CD14-positive monocyte (primary cell): Measurements from ENCODE around the gene ZEB2. TPM values are rescaled to one million over a fixed set of nuclear protein-coding genes. Genes with fewer than 3 reads are reported as not detected.

Experiments
- DNase-seq, 3 donors: peaks; one replicate each; pipeline ENCODE4 v3.0.0-alpha.2; 2011 to 2022
- H2AFZ ChIP-seq: 2 replicates; pipeline ENCODE4 v1.6.0; 2012; ENCODE audit warnings: mild to moderate bottlenecking, low read depth, low read length, inconsistent platforms; ENCODE audit not compliant: insufficient read depth, poor library complexity, severe bottlenecking
- H3K27ac ChIP-seq, 2 donors: 1 replicate in 1 of 2; 2 replicates in 1 of 2; pipeline ENCODE4 v1.5.1; 2012 to 2013; ENCODE audit warnings: low read length in 2 of 2, control low read depth in 1 of 2, inconsistent platforms in 1 of 2, low read depth in 1 of 2, mild to moderate bottlenecking in 1 of 2
- H3K27me3 ChIP-seq, 2 donors: one replicate each; pipeline versions ENCODE4 v1.6.0 to v1.6.1; 2011 to 2013; ENCODE audit warnings: low read length in 2 of 2; ENCODE audit not compliant: control insufficient read depth in 2 of 2, insufficient read depth in 2 of 2
- H3K36me3 ChIP-seq, 2 donors: replicated peaks in 1 of 2; 1 replicate in 1 of 2; 2 replicates in 1 of 2; pipeline versions ENCODE4 v1.5.1 to v1.6.1; 2012 to 2013; ENCODE audit warnings: low read length in 2 of 2, control low read depth in 1 of 2, inconsistent platforms in 1 of 2, mild to moderate bottlenecking in 1 of 2; ENCODE audit not compliant: insufficient read depth in 2 of 2, control insufficient read depth in 1 of 2
- H3K4me1 ChIP-seq, 2 donors: 1 replicate in 1 of 2; 2 replicates in 1 of 2; pipeline versions ENCODE4 v1.5.1 to v1.6.1; 2012 to 2013; ENCODE audit warnings: low read length in 2 of 2, control low read depth in 1 of 2, inconsistent platforms in 1 of 2, mild to moderate bottlenecking in 1 of 2, moderate library complexity in 1 of 2; ENCODE audit not compliant: insufficient read depth in 2 of 2, control insufficient read depth in 1 of 2
- H3K4me2 ChIP-seq: replicated peaks from 2 replicates; pipeline ENCODE3; 2012; ENCODE audit warnings: low read length, moderate library complexity, mild to moderate bottlenecking; ENCODE audit not compliant: poor library complexity, severe bottlenecking; ENCODE audit errors: extremely low read depth
- H3K4me3 ChIP-seq, 3 experiments: fragments of 200-600 bp in 1 of 3; sonication (generic) in 1 of 3; replicated peaks in 1 of 3; 1 replicate in 2 of 3; 2 replicates in 1 of 3; pipeline ENCODE4 v1.5.1; 2011 to 2013; ENCODE audit warnings: low read length in 3 of 3, mild to moderate bottlenecking in 3 of 3, control low read depth in 2 of 3, low read depth in 2 of 3, inconsistent platforms in 1 of 3, moderate library complexity in 1 of 3
- H3K79me2 ChIP-seq: 2 replicates; pipeline ENCODE4 v1.6.0; 2012; ENCODE audit warnings: mild to moderate bottlenecking, control low read depth, inconsistent platforms, low read length, moderate library complexity; ENCODE audit not compliant: insufficient read depth
- H3K9ac ChIP-seq: 2 replicates; pipeline ENCODE4 v1.6.0; 2017; ENCODE audit warnings: low read length, mild to moderate bottlenecking; ENCODE audit not compliant: insufficient read depth, poor library complexity, severe bottlenecking
- H3K9me3 ChIP-seq, 2 donors: replicated peaks in 1 of 2; 1 replicate in 1 of 2; 2 replicates in 1 of 2; pipeline versions ENCODE4 v1.5.1 to v1.6.1; 2012 to 2013; ENCODE audit warnings: low read length in 2 of 2, control low read depth in 1 of 2; ENCODE audit not compliant: control insufficient read depth in 1 of 2, insufficient read depth in 1 of 2
- H4K20me1 ChIP-seq: 2 replicates; pipeline ENCODE4 v1.6.0; 2012; ENCODE audit warnings: mild to moderate bottlenecking, low read length, control low read depth, moderate library complexity; ENCODE audit not compliant: insufficient read depth
- H3K27ac Mint-ChIP-seq, 7 donors: one replicate each; pipeline ENCODE4 v1.8.0; 2020; ENCODE audit warnings: mild to moderate bottlenecking in 7 of 7, mixed read lengths in 7 of 7, moderate library complexity in 6 of 7, inconsistent platforms in 2 of 7
- H3K27me3 Mint-ChIP-seq, 3 donors: one replicate each; pipeline ENCODE4 v1.8.0; 2021 to 2022; ENCODE audit warnings: low read depth in 3 of 3, mild to moderate bottlenecking in 3 of 3, mixed read lengths in 3 of 3, moderate library complexity in 3 of 3, inconsistent platforms in 1 of 3
- H3K36me3 Mint-ChIP-seq, 2 donors: one replicate each; pipeline ENCODE4 v1.8.0; 2020; ENCODE audit warnings: mixed read lengths in 2 of 2, inconsistent platforms in 1 of 2, mild to moderate bottlenecking in 1 of 2
- H3K4me1 Mint-ChIP-seq: one replicate; pipeline ENCODE4 v1.8.0; 2020; ENCODE audit warnings: mild to moderate bottlenecking, mixed read lengths
- H3K4me3 Mint-ChIP-seq, 2 donors: one replicate each; pipeline ENCODE4 v1.8.0; 2020; ENCODE audit warnings: mild to moderate bottlenecking in 2 of 2, mixed read lengths in 2 of 2, moderate library complexity in 1 of 2
- H3K9me3 Mint-ChIP-seq, 7 donors: one replicate each; pipeline ENCODE4 v1.8.0; 2020 to 2022; ENCODE audit warnings: mixed read lengths in 7 of 7, mild to moderate bottlenecking in 6 of 7, moderate library complexity in 6 of 7, inconsistent platforms in 2 of 7
- WGBS: methylation state at CpG from one replicate; pipeline ENCODE4 v1.1.5; 2013; ENCODE audit warnings: missing lambda C conversion rate; ENCODE audit not compliant: insufficient coverage; 5-methylcytosine and 5-hydroxymethylcytosine counted together
- intact Hi-C, 2 donors: fragments of 100-400 bp; cut with micrococcal nuclease; formaldehyde crosslinking; loops; one replicate each; pipeline versions ENCODE4 v1.15.0 to v1.15.1; 2023
- polyA plus RNA-seq, 3 donors: library from polyadenylated mRNA; depleted of rRNA in 1 of 3; unstranded in 2 of 3; stranded (reverse) in 1 of 3; fragments of 300-500 nt in 2 of 3; fragments of >200 nt in 1 of 3; fragmentation: Illumina TruSeq in 2 of 3; gene quantifications; 1 replicate in 2 of 3; 2 replicates in 1 of 3; pipeline ENCODE4 v1.2.3, GENCODE V29; 2012 to 2021
- TF ChIP-seq, protein P1 (sequence below): fragments of 200-600 bp; IDR thresholded peaks from one replicate; pipeline ENCODE4 v1.8.0; 2022; ENCODE audit warnings: antibody characterized with exemption, mild to moderate bottlenecking

The ZEB2 gene
- polyA plus RNA-seq, 3 donors, result 76.8 to 325 (median 93.8) TPM

DNA sequence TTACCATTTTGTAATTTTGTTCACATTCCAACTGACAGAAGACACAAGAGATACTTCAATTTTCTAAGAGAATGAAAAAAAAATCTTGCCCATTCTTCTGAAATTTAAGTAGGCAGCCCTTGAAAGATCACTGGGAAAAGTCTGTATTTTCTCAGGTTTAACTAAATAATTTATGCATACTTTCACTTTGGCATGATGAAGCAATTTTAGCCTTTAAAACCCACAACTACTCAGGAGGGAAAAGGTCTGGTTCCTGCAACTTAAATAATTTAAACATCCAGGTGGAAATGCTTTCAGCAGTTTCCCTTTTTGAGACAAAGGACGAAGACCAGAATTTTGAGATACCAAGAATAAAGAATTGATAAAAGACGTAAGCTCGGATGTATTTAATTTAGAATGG, 61.4 kb downstream of the ZEB2 start:
- H3K9me3 ChIP-seq, result no peaks in the 10 kb centered on the region
- peak overlapping the region; percentile 22 for H3K4me2 ChIP-seq
- H3K9me3 Mint-ChIP-seq, result no peaks in the 10 kb centered on the region
- H3K27me3 Mint-ChIP-seq, result no peaks in the 10 kb centered on the region
- H3K9ac ChIP-seq, result no peak overlapping the region
- 20% methylated on average over 2 of the region's 3 CpGs for WGBS
- peak overlapping the region; percentile 85 to 96 (median 92) for H3K27ac Mint-ChIP-seq
- no peaks in the 10 kb centered on the region for H3K27me3 ChIP-seq
- peaks cover 77 to 89% of the 10 kb centered on the region in 2 donors for H3K36me3 Mint-ChIP-seq
- peaks cover 95% of the 10 kb centered on the region for H3K4me1 Mint-ChIP-seq
- peaks cover 45 to 87% of the 10 kb centered on the region in 2 donors for H3K36me3 ChIP-seq
- H3K4me3 Mint-ChIP-seq, result no peak overlapping the region
- no peak overlapping the region for H2AFZ ChIP-seq
- TF ChIP-seq, protein P1, sequence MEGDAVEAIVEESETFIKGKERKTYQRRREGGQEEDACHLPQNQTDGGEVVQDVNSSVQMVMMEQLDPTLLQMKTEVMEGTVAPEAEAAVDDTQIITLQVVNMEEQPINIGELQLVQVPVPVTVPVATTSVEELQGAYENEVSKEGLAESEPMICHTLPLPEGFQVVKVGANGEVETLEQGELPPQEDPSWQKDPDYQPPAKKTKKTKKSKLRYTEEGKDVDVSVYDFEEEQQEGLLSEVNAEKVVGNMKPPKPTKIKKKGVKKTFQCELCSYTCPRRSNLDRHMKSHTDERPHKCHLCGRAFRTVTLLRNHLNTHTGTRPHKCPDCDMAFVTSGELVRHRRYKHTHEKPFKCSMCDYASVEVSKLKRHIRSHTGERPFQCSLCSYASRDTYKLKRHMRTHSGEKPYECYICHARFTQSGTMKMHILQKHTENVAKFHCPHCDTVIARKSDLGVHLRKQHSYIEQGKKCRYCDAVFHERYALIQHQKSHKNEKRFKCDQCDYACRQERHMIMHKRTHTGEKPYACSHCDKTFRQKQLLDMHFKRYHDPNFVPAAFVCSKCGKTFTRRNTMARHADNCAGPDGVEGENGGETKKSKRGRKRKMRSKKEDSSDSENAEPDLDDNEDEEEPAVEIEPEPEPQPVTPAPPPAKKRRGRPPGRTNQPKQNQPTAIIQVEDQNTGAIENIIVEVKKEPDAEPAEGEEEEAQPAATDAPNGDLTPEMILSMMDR, result no peak
- peaks cover 100% of the 10 kb centered on the region for H4K20me1 ChIP-seq
- no peak for DNase-seq
- H3K79me2 ChIP-seq, result peaks cover 100% of the 10 kb centered on the region
- H3K27ac ChIP-seq, result peak overlapping the region in 1 of 2 donors; percentile 79
- intact Hi-C loops, result no loop called here
- peaks cover 88 to 96% of the 10 kb centered on the region in 2 donors for H3K4me1 ChIP-seq
- H3K4me3 ChIP-seq, result peak overlapping the region in 1 of 3 experiments; percentile 7

- H3K4me1 ChIP-seq, result peaks cover 86 to 94% of the 10 kb centered on the region in 2 donors
- TF ChIP-seq, protein P1, result no peak
- no peaks in the 10 kb centered on the region for H3K27me3 ChIP-seq
- H3K4me1 Mint-ChIP-seq, result peaks cover 97% of the 10 kb centered on the region
- intact Hi-C loops, result no loop called here
- no peak overlapping the region for H2AFZ ChIP-seq
- H3K9ac ChIP-seq, result no peak overlapping the region
- H3K27me3 Mint-ChIP-seq, result no peaks in the 10 kb centered on the region
- peaks cover 100% of the 10 kb centered on the region for H3K79me2 ChIP-seq
- peaks cover 100% of the 10 kb centered on the region for H4K20me1 ChIP-seq
- H3K27ac ChIP-seq, result peak overlapping the region; percentile 72 to 79
- H3K27ac Mint-ChIP-seq, result peak overlapping the region; percentile 85 to 96 (median 94)
- H3K4me3 Mint-ChIP-seq, result peak overlapping the region in 1 of 2 donors; percentile 48
- 0% methylated on average over 1 of the region's 3 CpGs for WGBS
- no peaks in the 10 kb centered on the region for H3K9me3 Mint-ChIP-seq
- H3K9me3 ChIP-seq, result no peaks in the 10 kb centered on the region
- peaks cover 33 to 87% of the 10 kb centered on the region in 2 donors for H3K36me3 ChIP-seq
- DNase-seq, result peak; percentile 89 to 98 (median 97)
- no peak overlapping the region for H3K4me3 ChIP-seq
- H3K4me2 ChIP-seq, result peak overlapping the region; percentile 12
- peaks cover 79 to 90% of the 10 kb centered on the region in 2 donors for H3K36me3 Mint-ChIP-seq
Observed at GRCh38 chr2:144456680-144457079, 63.2 kb downstream of the ZEB2 start.
